ENCODE results near the gene KPNA6. TPM values are rescaled to one million over a fixed set of nuclear protein-coding genes. Genes with fewer than 3 reads are reported as not detected.

KPNA6 gene
- total and polyA plus RNA-seq, 2 of the 13 experiments (the other 11 are each of a cell fraction or from before 2014, with no cell fraction given), result 22.0 to 47.5 TPM

- H4K20me1 ChIP-seq (ENCODE audit: insufficient read depth, low read length), result no peaks in the 10 kb centered on the region
- intact Hi-C loops (cut with micrococcal nuclease; ENCODE audit: unreplicated experiment) (no loop called here), in situ Hi-C loops (cut with HindIII; ENCODE audit: extremely low pct_ligation_motif_present, low pct_unique_long_range_greater_than_20kb) (no loop called here)
- H3K9ac ChIP-seq (ENCODE audit: insufficient read depth, low read depth, low read length), result peak within 1 kb of the TSS; percentile 45
- FAIRE-seq (no peak), ATAC-seq (peak; percentile 42), DNase-seq (ENCODE audit: low spot score) (no peak)
- POLR2A ChIA-PET, result interaction anchor here (0.6 to 4.8 kb wide), 13 partner anchors 8 to 194 kb away, joined by 3 to 38 read pairs (median 4); partner anchors contain the start of genes BSDC1, KPNA6, MARCKSL1 and TMEM39B
- CTCF ChIA-PET (ENCODE audit: low intra/inter-chr PET ratio, low total read pairs), result no interaction called here
- H3K9me3 ChIP-seq (ENCODE audit: low read length), result no peaks in the 10 kb centered on the region
- peaks cover 20% of the 10 kb centered on the region for H3K4me1 ChIP-seq (ENCODE audit: insufficient read depth, low read length)
- H3K36me3 ChIP-seq (replicated peaks in 1 of 2; ENCODE audit: control insufficient read depth in 1 of 2, insufficient read depth in 2 of 2, low read length in 2 of 2), result peaks cover 6 to 19% of the 10 kb centered on the region in 2 experiments
- peak within 1 kb of the TSS; percentile 64 to 72 (median 65) for H3K4me3 ChIP-seq (replicated peaks in 1 of 3; ENCODE audit: insufficient read depth in 1 of 3, low read depth in 2 of 3, low read length in 3 of 3)
- peak within 1 kb of the TSS; percentile 96 for H3K4me2 ChIP-seq (ENCODE audit: low read depth, low read length)
- 3% methylated on average over 17 of the region's 34 CpGs for WGBS (ENCODE audit: low lambda C conversion rate)
- H3K79me2 ChIP-seq (ENCODE audit: insufficient read depth, low read length), result no peaks in the 10 kb centered on the region
- H3K27me3 ChIP-seq (ENCODE audit: control insufficient read depth in 1 of 2, insufficient read depth in 2 of 2, low read length in 2 of 2), result no peaks in the 10 kb centered on the region
- H3K27ac ChIP-seq (ENCODE audit: extremely low read length, insufficient read depth, low read length), result no peak within 1 kb of the TSS
- BruUV-seq (replicated peaks), result no TSS peak
- H2AFZ ChIP-seq (ENCODE audit: low read length), result no peak within 1 kb of the TSS
- no peak for TF ChIP-seq SP140L (CRISPR knock-in tag; IDR thresholded peaks at IDR 0.05; ENCODE audit: borderline replicate concordance)
- no peak for TF ChIP-seq ZNF333 (CRISPR knock-in tag; IDR thresholded peaks at IDR 0.05; ENCODE audit: borderline replicate concordance)
- no peak for TF ChIP-seq IRF9 (CRISPR knock-in tag; IDR thresholded peaks at IDR 0.05; ENCODE audit: borderline replicate concordance)
- peak; percentile 80; the same call in 1 of the 2 replicates for TF ChIP-seq KDM2A (CRISPR knock-in tag; IDR thresholded peaks at IDR 0.05; ENCODE audit: borderline replicate concordance, low read depth)
- no peak for TF ChIP-seq STAG1 (CRISPR knock-in tag; IDR thresholded peaks at IDR 0.05)
- 0 out of 2 replicates have a peak, but pooled peaks have one; percentile 29 for TF ChIP-seq TFDP2 (CRISPR knock-in tag; IDR thresholded peaks at IDR 0.05)
- TF ChIP-seq NKX3-1 (CRISPR knock-in tag; IDR thresholded peaks at IDR 0.05), result no peak
- TF ChIP-seq MAFG (CRISPR knock-in tag; IDR thresholded peaks at IDR 0.05), result no peak
- 0 out of 2 replicates have a peak, but pooled peaks have one; percentile 4 for TF ChIP-seq ZNF292 (CRISPR knock-in tag; IDR thresholded peaks at IDR 0.05; ENCODE audit: borderline replicate concordance, low read depth)
- TF ChIP-seq SALL2 (CRISPR knock-in tag; IDR thresholded peaks at IDR 0.05), result peak; percentile 25; the same call in 1 of the 2 replicates
- 0 out of 2 replicates have a peak, but pooled peaks have one; percentile 41 for TF ChIP-seq CREB1 (IDR thresholded peaks at IDR 0.05)
- no peak for TF ChIP-seq CREB1 (CRISPR knock-in tag; IDR thresholded peaks at IDR 0.05)
- TF ChIP-seq IKZF4 (CRISPR knock-in tag; IDR thresholded peaks at IDR 0.05; ENCODE audit: borderline replicate concordance, low read depth, not compliant biosample characterization), result no peak
- peak; percentile 32; the same call in 1 of the 2 replicates for TF ChIP-seq SALL1 (CRISPR knock-in tag; IDR thresholded peaks at IDR 0.05)
- no peak for TF ChIP-seq ZFY (CRISPR knock-in tag; IDR thresholded peaks at IDR 0.05)
- TF ChIP-seq TMF1 (CRISPR knock-in tag; IDR thresholded peaks at IDR 0.05; ENCODE audit: low read depth), result no peak
- TF ChIP-seq ZNF644 (CRISPR knock-in tag; IDR thresholded peaks at IDR 0.05; ENCODE audit: low read depth), result no peak
- TF ChIP-seq CENPBD1 (CRISPR knock-in tag; IDR thresholded peaks at IDR 0.05; ENCODE audit: borderline replicate concordance, low read depth), result no peak
- no peak for TF ChIP-seq MTERF4 (CRISPR knock-in tag; IDR thresholded peaks at IDR 0.05)
- TF ChIP-seq ZNF430 (CRISPR knock-in tag; IDR thresholded peaks at IDR 0.05), result no peak
- no peak for TF ChIP-seq ZNF607 (CRISPR knock-in tag; IDR thresholded peaks at IDR 0.05; ENCODE audit: borderline replicate concordance)
Measured at GRCh38 chr1:32200226-32201010, 92.6 kb downstream of the KPNA6 start, which contains the start of gene CCDC28B. TSS of gene CCDC28B (plus strand) at chr1:32200595. CDS start at chr1:32201936, 1,341 bp downstream.
